ENCODE results near the gene PLOD2.

DNA sequence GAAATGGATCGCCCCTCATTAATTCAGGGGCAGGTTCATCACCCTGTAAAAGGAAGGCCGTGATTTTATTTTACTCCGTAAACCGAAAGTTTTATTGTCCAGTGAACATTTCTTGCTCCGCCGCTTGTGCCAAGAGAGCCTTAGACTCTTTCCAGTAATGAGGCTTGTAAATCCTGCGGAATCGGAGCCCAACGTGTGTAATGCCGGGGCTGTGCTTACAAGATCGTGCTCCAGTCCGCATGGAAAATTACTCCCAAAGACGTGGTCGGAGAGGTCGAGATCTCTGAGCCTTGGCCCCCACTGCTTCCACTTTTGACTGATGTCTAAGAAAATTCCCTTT is 649 bp upstream of the PLOD2 start:
- TF ChIP-seq CTCF (IDR thresholded peaks at IDR 0.05) (no peak), POLR2A (IDR thresholded peaks at IDR 0.05) (no peak)
